CD1c-positive myeloid dendritic cell (primary cell): ENCODE measurements around the gene CSTF1.
A peak's percentile ranks its signal among the peaks of the same experiment; 100 is the strongest.
"Not testable (repeated sequence)": the region's sequence is repeated elsewhere in the genome, so short reads cannot be mapped to it uniquely, and the experiment has no call there.

Source experiments
- DNase-seq: peaks from one replicate; pipeline ENCODE4 v3.0.0-alpha.2; 2016; ENCODE audit errors: extremely low spot score

Gene CSTF1

DNA sequence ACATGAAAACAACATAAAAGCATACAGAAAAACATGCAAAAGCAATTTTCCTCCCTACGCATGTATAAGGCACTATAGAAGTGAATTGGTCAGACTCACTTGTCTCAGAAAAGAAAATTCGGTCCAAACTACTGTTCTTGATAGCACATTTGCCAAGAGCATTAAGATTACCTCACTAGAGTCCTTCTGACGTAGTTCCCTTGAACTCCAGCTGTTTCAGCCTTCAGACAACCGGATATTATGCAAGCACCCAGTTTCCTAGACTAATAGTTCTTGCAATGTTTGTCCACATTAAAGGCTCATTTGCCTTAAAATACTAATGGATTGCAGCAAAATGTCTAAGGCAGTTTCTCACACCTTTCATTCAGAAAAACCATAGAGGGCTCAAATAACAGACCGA lies 17.1 kb downstream of the CSTF1 start:
- peak; percentile 81 for DNase-seq

DNA sequence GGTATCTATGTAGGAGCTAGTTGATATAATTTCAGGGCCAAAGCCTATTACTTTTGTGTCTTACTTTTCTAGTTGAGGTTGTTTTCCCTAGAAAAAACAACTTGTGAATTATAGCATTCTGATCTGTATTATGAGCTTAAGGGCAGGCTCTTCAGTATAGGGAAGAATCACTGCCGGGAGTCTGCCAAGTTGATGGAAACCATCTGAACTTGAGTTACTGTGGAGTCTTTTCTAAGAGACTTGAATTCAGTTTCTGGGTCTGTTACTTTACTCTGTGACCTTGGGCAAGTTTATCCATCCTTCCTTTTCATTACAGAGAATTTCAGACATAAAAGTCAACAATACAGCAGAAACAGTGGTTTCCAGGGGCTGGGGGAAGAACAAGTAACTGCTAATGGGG lies 17.5 kb downstream of the CSTF1 start:
- no peak for DNase-seq

- DNase-seq = not testable (repeated sequence)
Measured at GRCh38 chr20:56411287-56411686, 18.8 kb downstream of the CSTF1 start.

DNA sequence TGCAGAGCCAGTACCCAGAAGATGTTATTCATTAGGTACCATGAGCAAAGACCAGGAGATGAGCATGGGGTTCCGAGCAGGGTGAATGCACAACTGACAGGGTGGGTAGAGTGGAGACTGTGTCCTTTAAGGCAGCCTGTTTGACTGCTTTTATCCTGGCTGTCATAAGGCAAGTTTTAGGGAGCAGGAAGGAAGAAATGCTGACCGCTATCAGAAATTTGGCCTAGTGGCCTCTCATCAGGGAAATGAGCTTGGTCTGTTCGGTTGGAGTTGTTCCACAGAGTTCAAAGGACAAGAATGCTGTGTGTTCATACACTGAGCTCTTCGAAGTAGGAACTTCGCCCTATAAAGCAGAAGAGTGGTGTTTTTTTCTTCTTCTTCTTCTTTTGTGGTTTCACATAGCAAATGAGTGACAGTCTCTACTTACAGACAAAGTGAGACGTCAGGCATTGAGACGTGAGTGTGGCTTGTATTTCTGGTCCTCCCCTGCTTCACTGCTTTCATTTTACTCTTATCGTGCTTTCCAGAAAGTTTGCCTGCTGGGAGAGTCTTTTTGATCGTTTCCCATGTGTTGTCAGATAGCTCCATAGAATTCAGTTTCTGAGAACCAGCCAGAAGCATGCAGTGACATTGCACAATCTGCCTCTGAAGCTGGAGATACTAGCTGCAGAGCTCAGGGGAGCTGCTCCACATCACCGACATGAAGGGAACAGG lies 19.5 kb downstream of the CSTF1 start, which contains the start of gene CASS4:
CASS4 (plus strand) TSS at position 502 of the 714 bp plus-strand sequence; CDS start at position 701, 199 bp downstream.
- peak; percentile 84 for DNase-seq

DNA sequence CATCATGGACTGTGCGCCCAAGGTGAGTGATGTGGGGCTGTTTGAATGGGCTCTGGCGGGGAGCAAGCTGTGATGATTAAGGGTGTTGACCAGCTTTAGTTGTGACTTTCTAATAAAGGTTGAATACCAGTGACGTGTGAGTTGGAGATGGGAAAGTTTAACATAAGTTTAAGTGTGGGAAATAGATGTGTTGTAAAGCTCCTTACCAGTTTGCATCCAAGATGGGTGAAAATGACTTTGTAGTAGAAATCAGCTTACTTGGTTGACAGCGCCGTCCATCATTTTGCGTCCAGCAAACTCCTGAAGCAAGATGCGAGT lies 20.0 kb downstream of the CSTF1 start:
- no peak for DNase-seq

DNA sequence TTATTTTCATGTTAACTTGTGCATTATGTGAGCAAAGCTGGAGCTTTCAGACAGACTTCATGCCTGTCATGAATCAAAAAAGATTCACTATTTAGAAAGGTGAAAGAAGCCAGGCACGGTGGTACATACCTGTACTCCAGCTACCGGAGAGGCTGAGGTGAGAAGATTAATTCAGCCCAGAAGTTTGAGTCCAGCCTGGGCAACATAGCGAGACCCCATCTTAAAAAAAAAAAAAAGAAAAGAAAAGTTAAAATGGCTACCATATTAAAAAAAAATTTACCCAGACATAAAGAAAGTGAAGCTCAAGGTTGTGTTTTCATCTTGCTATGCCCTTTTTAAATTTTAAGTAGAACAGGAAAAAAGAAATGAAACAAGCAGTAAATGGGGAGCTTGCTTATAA lies 20.5 kb downstream of the CSTF1 start:
- DNase-seq = no peak

DNA sequence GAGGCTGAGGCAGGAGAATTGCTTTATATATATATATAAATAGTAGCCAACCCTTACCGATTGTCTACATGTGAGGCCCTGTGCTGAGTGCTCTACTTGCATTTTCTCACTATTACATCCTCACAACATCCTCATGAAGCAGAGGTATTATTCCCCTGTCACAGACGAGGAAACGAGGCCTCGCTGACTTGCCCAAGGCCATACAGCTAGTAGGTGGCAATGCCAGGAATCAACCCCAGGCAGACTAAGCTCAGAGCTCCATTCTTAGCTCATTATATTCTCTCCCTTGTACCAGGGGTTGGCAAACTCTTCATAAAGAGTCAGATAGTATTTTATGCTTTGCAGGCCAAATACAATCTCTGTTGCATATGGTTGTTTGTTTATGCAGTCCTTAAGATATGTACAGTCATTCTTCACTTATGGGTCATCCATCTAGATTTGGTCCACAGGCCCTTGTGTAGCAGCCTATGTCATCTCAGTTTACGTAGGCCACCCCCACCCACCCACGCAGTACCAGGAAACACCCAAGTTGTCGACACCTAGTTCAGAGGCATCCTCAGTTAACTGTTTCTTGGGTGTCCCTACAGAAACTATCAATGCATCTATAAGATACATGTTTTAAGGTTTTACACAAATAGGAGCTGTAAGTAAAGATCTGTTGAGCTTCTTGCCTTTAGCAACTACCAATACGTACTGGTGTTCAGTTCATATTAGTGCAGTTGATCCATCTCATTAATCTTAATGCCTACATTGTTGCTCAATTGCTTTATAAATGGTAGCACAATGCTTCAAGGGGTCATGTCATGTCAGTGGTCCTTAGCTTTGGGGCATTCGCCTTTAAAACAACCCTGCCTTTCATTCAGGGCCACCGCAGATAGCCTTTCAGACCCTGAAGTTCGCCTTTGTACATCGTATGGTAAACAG lies 22.7 kb downstream of the CSTF1 start:
- peak; percentile 75 for DNase-seq

DNA sequence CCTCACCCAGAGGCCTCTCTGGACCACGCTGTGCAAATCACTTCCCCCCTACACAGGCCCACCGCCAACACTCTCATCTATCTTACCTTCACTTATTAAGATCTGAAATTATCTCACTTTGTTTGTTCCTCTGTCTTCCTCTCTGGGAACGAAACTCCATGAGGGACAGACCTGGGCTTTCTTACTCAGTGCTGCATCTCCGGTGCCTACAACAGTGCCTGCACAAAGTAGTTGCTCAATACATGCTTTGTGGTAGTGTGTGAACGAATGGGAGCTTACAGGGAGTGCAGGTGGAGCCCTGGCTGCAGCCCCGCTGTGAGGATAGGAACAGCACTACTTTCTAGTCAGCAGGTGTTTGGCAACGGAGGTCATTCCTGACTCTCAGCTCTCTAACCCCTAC lies 25.0 kb downstream of the CSTF1 start:
- DNase-seq = no peak

- no peak for DNase-seq
Measured at GRCh38 chr20:56417911-56418310, 25.5 kb downstream of the CSTF1 start.

- DNase-seq = no peak
Measured at GRCh38 chr20:56418385-56418861, 26.0 kb downstream of the CSTF1 start.

DNA sequence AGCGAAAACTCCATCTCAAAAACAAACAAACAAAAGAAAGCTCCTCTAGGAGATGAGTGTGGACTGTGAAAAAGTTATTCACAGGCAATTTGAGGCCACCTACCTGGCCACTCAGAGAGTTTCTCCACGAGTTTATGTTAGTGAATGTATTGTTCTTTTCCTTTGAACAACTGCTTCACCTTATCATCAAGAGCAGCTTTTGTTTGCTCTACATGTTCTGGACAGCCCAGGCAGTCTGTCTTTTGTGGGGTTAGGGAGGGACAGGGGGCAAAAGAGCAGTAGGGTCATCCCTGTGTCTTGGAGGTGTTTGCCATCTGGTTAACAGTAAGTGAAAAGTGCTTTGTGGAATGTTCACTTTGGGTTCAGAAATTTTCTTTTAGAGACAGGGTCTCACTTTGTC lies 27.6 kb downstream of the CSTF1 start:
- DNase-seq = no peak

DNA sequence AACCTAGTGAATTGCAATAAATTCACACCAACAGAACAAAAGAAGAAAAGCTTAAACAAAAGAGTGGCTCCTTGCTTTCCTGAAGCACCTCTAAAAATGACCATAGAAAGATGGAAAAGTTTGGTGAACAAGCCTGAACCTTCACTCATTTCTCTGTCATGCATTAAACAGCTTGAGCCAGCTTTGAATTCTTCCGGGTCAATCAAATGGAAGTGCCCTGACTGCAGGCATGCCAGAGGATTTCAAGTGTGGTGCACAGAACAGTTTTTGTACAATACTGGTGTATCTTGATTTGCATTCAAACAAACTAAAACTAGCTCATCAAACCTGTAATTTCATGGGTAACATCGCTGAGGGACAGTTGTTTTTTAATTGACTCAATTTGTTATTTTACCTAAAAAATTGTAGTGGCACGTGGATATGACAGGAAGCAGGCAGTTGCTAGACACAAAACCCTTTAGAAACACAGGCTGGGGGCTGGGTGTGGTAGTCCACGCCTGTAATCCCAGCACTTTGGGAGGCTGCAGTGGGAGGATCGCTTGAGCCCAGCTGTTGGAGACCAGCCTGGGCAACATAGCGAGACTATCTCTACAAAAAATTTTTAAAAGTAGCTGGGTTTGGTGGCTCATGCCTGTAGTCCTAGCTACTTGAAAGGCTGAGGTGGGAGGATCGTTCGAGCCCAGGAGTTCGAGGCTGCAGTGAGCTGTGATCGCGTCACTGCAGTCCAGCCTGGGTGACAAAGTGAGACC lies 28.7 kb downstream of the CSTF1 start:
- no peak for DNase-seq

- DNase-seq = peak; percentile 86
Measured at GRCh38 chr20:56422076-56422823, 29.8 kb downstream of the CSTF1 start.

DNA sequence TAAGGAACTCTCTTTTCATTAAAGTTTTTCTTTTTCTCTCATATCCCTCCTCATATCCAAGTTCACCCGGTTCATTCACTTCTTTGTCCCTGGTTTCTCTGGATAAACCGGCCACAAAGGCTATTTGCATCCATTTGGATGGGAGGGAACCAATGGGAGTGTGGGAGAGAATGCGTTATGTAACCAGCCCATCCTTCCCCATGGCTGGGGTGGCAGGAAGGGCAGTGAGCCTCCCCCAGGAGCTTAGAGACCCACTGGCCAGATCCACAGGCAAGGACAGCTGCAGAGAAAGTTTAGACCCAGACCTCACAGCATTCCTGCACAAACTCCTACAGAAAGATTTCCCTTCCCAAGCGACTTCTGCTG lies 30.4 kb downstream of the CSTF1 start:
- no peak for DNase-seq

GRCh38 chr20:56423211-56423610 lies 30.8 kb downstream of the CSTF1 start:
- DNase-seq = peak; percentile 79

GRCh38 chr20:56423886-56424285 lies 31.4 kb downstream of the CSTF1 start:
- no peak for DNase-seq

GRCh38 chr20:56424931-56425330 lies 32.5 kb downstream of the CSTF1 start:
- no peak for DNase-seq

DNA sequence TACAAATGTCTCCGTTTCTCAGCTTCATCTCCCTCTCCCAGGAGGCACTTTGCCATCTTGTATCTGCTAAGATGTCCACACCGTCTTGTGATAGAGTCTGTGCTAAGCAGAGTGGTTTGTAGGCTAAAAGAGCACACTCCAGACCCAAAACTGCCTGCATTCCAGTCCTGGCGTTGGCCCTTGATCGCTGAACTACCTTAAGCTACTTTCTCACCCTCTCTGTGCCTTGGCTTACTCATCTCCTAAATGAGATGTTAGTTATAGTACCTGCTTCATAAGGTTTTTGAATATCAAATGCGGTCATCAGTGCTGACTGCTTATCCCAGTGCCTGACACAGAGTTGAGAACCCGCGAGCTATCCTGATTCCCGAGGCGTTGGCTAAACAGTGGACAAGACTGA lies 33.6 kb downstream of the CSTF1 start:
- no peak for DNase-seq

DNA sequence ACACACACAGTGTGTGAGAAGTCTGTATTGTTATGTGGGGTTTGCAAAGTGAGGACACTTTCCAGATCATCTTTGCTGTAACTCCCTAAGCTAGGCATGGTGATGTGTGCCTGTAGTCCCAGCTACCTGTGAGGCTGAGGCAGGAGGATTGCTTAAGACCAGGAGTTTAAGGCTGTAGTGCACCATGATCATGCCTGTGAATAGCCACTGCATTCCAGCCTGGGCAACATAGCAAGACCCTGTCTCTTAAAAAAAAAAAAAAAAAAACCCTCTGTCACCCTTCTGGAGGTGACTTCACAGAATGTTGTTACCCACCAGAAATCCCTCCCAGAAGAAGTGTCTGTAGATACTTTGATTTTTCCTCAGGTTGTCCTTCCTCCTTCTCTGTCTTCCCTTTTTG lies 34.5 kb downstream of the CSTF1 start:
- DNase-seq = no peak

DNA sequence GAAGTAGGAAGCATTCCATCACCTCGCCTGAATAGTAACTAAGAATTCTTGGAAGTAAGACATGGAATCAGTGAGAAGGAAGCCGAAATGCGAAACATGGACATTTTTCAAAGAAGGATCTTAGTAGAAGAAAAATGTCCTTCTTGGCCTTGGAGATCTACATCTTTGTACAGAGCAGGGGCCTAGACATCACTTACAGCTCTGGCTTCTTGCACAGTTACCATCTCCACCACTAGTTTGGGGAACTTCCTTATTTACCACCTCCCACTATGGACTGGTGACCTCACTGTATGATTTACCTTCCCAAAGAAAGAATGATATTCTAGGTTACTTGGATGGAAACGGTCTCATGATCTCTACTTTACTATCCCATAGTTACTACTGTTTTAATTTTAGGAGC lies 35.4 kb downstream of the CSTF1 start:
- DNase-seq = peak; percentile 68

GRCh38 chr20:56428410-56428809 lies 36.0 kb downstream of the CSTF1 start:
- DNase-seq = no peak

GRCh38 chr20:56428881-56429280 lies 36.4 kb downstream of the CSTF1 start:
- peak; percentile 46 for DNase-seq
